Fibroblast of pulmonary artery (primary cell): ENCODE measurements around the gene ACSF3.

Experiments
- DNase-seq: peaks from one replicate; pipeline ENCODE4 v3.0.0-alpha.2; 2010; ENCODE audit warnings: low read depth
- H3K4me3 ChIP-seq: replicated peaks from 2 replicates; pipeline ENCODE4 v1.5.1; 2011; ENCODE audit warnings: low read depth, mild to moderate bottlenecking, control low read depth, low read length, moderate library complexity
- CTCF ChIP-seq: IDR thresholded peaks from 2 replicates; pipeline ENCODE4 v1.5.1; 2011; ENCODE audit warnings: mild to moderate bottlenecking, control low read depth, low read length, inconsistent platforms; ENCODE audit errors: missing control alignments

The ACSF3 gene

DNA sequence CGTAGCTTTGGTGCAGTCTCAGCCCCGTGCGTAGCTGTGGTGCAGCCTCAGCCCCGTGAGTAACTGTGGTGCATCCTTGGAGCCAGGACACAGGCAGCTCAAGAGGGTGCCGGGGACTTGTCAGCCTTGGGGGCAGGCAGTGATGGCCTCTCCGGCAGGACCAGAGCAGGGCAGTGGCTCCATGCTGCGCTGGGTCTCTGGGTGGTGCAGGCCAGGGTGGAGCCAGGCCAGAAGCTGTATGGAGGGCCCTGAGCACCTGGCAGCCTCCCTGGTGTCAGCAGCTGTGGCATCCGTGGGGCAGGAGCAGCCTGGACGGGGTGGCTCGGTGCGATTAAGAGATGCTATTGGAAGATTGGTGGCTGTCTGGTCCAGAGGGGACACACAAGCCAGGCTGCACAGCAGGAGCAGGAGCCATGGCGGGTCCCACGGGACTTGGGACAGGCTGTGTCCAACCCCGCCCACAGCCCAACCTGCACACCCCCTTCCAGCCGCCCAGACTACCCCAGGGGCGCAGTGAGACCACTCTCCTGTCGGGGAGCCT lies 49.6 kb downstream of the ACSF3 start:
- DNase-seq = no peak
- no peak for TF ChIP-seq CTCF

GRCh38 chr16:89143911-89144675 lies 50.4 kb downstream of the ACSF3 start:
- H3K4me3 ChIP-seq = no peak overlapping the region
- DNase-seq = no peak
- TF ChIP-seq CTCF = no peak

More for the DNA sequence above, 49.6 kb downstream of the ACSF3 start:
- H3K4me3 ChIP-seq = no peak overlapping the region

DNA sequence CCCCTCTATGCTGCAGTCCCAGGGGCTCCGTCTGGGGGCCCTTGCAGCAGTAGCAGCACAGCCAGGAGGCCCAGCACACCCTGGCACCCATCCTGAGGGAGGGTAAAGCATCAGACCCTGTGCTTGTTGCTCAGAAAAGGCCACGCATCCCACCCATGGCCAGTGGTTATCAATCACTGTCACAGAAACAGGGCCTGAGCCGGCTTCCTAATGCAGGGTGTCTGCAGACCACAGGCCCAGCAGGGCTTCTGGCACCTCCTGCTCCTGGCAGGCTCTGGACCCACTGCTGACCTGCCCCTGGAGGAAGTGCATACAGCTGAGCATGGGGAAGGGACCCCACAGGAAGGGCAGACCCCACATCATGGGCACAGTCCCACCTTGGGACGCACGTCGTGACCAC lies 51.0 kb downstream of the ACSF3 start:
- no peak for TF ChIP-seq CTCF
- DNase-seq = no peak
- no peak overlapping the region for H3K4me3 ChIP-seq

GRCh38 chr16:89145406-89146161 lies 51.9 kb downstream of the ACSF3 start:
- H3K4me3 ChIP-seq = no peak overlapping the region
- TF ChIP-seq CTCF = no peak
- no peak for DNase-seq

GRCh38 chr16:89146211-89147005 lies 52.8 kb downstream of the ACSF3 start:
- no peak overlapping the region for H3K4me3 ChIP-seq
- TF ChIP-seq CTCF = no peak
- no peak for DNase-seq

DNA sequence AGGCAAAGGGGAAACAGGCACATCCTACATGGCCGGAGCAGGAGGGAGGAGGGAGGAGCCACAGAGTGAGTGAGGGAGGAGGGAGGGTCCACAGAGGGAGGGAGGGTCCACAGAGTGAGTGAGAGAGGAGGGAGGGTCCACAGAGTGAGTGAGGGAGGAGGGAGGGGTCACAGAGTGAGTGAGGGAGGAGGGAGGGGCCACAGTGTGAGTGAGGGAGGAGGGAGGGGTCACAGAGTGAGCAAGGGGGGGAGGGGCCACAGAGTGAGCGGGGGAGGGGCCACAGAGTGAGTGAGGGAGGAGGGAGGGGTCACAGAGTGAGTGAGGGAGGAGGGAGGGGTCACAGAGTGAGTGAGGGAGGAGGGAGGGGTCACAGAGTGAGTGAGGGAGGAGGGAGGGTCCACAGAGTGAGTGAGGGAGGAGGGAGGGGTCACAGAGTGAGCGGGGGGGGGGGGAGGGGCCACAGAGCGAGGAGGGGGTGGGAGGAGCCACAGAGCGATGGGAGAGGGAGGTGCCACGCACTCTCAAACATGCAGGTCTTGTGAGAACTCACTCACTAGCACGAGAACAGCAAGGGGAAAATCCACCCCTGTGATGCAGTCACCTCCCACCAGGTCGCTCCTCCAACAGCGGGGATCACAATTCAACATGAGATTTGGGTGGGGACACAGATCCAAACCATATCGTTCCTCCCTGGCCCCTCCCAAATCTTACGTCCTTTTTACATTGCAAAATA lies 53.6 kb downstream of the ACSF3 start:
- no peak overlapping the region for H3K4me3 ChIP-seq
- DNase-seq = no peak
- TF ChIP-seq CTCF = no peak
